Cardiac muscle cell (in vitro differentiated cells and primary cell): ENCODE data around the gene EIF3K. TPM values are rescaled to one million over a fixed set of nuclear protein-coding genes. Genes with fewer than 3 reads are reported as not detected.

ENCODE experiments used
- polyA plus RNA-seq: library from polyadenylated mRNA; unstranded; fragments of >200 nt; fragmentation: Nextera tagmentation; extraction: Ambion mirVana; gene quantifications from 2 replicates; pipeline ENCODE4 v1.2.1, GENCODE V29; 2016
- total RNA-seq: library from RNA; depleted of rRNA; stranded (reverse); fragments of >200 nt; gene quantifications from 2 replicates; pipeline ENCODE4 v1.2.3, GENCODE V29; 2016

Gene EIF3K
- total and polyA plus RNA-seq, 2 experiments from 2014 or later, result 455 to 504 TPM

Other genes with a start within 250 kb of the EIF3K start
- gene PSMD8, start 244.6 kb upstream of the EIF3K start, total RNA-seq, result 233 and 312 TPM in 2 replicates
- 303 and 306 TPM in 2 replicates for gene PSMD8, start 244.6 kb upstream of the EIF3K start, polyA plus RNA-seq
- gene GGN, start 231.2 kb upstream of the EIF3K start, total RNA-seq, result 0.98 and 5.8 TPM in 2 replicates
- 1.2 and 3.4 TPM in 2 replicates for gene GGN, start 231.2 kb upstream of the EIF3K start, polyA plus RNA-seq
- gene SPRED3, start 230.5 kb upstream of the EIF3K start, total RNA-seq, result 1.8 and 2.6 TPM in 2 replicates
- 1.2 and 1.3 TPM in 2 replicates for gene SPRED3, start 230.5 kb upstream of the EIF3K start, polyA plus RNA-seq
- gene FAM98C, start 216.1 kb upstream of the EIF3K start, total RNA-seq, result 25.6 and 35.3 TPM in 2 replicates
- 20.0 and 20.8 TPM in 2 replicates for gene FAM98C, start 216.1 kb upstream of the EIF3K start, polyA plus RNA-seq
- 0.80 TPM in 1 of 2 replicates, not detected in the other for gene RASGRP4, start 193.0 kb upstream of the EIF3K start, total RNA-seq
- 0.35 TPM in 1 of 2 replicates, not detected in the other for gene RASGRP4, start 193.0 kb upstream of the EIF3K start, polyA plus RNA-seq
- gene RYR1, start 185.5 kb upstream of the EIF3K start, total RNA-seq, result 4.9 and 12.8 TPM in 2 replicates
- 0.71 and 3.5 TPM in 2 replicates for gene RYR1, start 185.5 kb upstream of the EIF3K start, polyA plus RNA-seq
- gene MAP4K1, start 1.2 kb upstream of the EIF3K start, total RNA-seq, result 2.4 and 3.9 TPM in 2 replicates
- gene MAP4K1, start 1.2 kb upstream of the EIF3K start, polyA plus RNA-seq, result 4.6 and 7.7 TPM in 2 replicates
- 391 and 465 TPM in 2 replicates for gene ACTN4, start 28.5 kb downstream of the EIF3K start, total RNA-seq
- gene ACTN4, start 28.5 kb downstream of the EIF3K start, polyA plus RNA-seq, result 70.2 and 77.4 TPM in 2 replicates
- 1.6 and 10.9 TPM in 2 replicates for gene CAPN12, start 125.3 kb downstream of the EIF3K start, total RNA-seq
- gene CAPN12, start 125.3 kb downstream of the EIF3K start, polyA plus RNA-seq, result 1.3 and 3.4 TPM in 2 replicates
- not detected in 2 replicates for gene LGALS7, start 154.3 kb downstream of the EIF3K start, total RNA-seq
- not detected in 2 replicates for gene LGALS7, start 154.3 kb downstream of the EIF3K start, polyA plus RNA-seq
- not detected in 2 replicates for gene LGALS7B, start 170.0 kb downstream of the EIF3K start, total RNA-seq
- not detected in 2 replicates for gene LGALS7B, start 170.0 kb downstream of the EIF3K start, polyA plus RNA-seq
- 0.46 and 1.0 TPM in 2 replicates for gene LGALS4, start 193.8 kb downstream of the EIF3K start, total RNA-seq
- gene LGALS4, start 193.8 kb downstream of the EIF3K start, polyA plus RNA-seq, result 0.50 and 2.0 TPM in 2 replicates
- 171 and 180 TPM in 2 replicates for gene ECH1, start 212.6 kb downstream of the EIF3K start, total RNA-seq
- gene ECH1, start 212.6 kb downstream of the EIF3K start, polyA plus RNA-seq, result 360 and 430 TPM in 2 replicates
- 300 and 326 TPM in 2 replicates for gene HNRNPL, start 230.8 kb downstream of the EIF3K start, total RNA-seq
- gene HNRNPL, start 230.8 kb downstream of the EIF3K start, polyA plus RNA-seq, result 240 and 291 TPM in 2 replicates